ENCODE data around the gene UBE2Q1.

DNA sequence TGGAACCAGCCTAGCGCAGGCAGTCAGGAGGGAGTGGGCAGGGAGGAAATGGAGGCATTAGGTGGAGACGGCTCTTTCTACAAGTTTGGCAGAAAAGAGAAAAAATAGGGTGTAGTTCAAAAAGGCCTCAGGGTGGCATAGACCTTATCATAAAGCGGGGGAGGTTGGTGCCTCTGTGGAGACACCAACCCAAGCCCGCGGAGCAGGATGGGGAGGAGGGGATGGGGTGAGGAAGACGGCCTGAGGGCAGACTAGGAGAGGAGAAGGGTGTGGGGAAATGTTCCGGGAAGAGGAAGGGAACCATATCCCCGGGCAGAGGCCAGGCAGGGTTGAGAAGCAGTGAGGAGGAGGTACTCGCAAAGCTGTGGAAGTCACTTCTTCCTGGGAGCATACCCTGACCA, 38.9 kb downstream of the UBE2Q1 start:
- TF ChIP-seq, protein P1, sequence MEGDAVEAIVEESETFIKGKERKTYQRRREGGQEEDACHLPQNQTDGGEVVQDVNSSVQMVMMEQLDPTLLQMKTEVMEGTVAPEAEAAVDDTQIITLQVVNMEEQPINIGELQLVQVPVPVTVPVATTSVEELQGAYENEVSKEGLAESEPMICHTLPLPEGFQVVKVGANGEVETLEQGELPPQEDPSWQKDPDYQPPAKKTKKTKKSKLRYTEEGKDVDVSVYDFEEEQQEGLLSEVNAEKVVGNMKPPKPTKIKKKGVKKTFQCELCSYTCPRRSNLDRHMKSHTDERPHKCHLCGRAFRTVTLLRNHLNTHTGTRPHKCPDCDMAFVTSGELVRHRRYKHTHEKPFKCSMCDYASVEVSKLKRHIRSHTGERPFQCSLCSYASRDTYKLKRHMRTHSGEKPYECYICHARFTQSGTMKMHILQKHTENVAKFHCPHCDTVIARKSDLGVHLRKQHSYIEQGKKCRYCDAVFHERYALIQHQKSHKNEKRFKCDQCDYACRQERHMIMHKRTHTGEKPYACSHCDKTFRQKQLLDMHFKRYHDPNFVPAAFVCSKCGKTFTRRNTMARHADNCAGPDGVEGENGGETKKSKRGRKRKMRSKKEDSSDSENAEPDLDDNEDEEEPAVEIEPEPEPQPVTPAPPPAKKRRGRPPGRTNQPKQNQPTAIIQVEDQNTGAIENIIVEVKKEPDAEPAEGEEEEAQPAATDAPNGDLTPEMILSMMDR (conservative IDR thresholded peaks at IDR 0.05), result no peak
- TF ChIP-seq ZFX (IDR thresholded peaks at IDR 0.05), result no peak

Measured in C4-2B (cell line).